GM23248 (cell line): ENCODE measurements around the gene AP3S1.

Experiments used
- EZH2 ChIP-seq: fragments of 200-600 bp; sonication (generic); IDR thresholded peaks from 2 replicates; pipeline ENCODE4 v1.6.1; 2018; ENCODE audit warnings: antibody characterized with exemption, mild to moderate bottlenecking; ENCODE audit not compliant: insufficient read depth, poor library complexity, severe bottlenecking
- EZH2phosphoT487 ChIP-seq: fragments of 200-600 bp; sonication (generic); IDR thresholded peaks from 2 replicates; pipeline ENCODE4 v1.6.1; 2018; ENCODE audit warnings: antibody characterized with exemption, moderate library complexity, mild to moderate bottlenecking, low read depth; ENCODE audit not compliant: insufficient read depth

- no peak for TF ChIP-seq EZH2phosphoT487
- TF ChIP-seq EZH2: no peak
These were observed 106.4 kb downstream of the AP3S1 start for GRCh38 chr5:115948091-115948534.
